ENCODE results near the gene DSCAM.
"Not testable (repeated sequence)": the region's sequence is repeated elsewhere in the genome, so short reads cannot be mapped to it uniquely, and the experiment has no call there.

Gene DSCAM

GRCh38 chr21:40278345-40278744 is 568.6 kb downstream of the DSCAM start:
- no peak for DNase-seq

DNA sequence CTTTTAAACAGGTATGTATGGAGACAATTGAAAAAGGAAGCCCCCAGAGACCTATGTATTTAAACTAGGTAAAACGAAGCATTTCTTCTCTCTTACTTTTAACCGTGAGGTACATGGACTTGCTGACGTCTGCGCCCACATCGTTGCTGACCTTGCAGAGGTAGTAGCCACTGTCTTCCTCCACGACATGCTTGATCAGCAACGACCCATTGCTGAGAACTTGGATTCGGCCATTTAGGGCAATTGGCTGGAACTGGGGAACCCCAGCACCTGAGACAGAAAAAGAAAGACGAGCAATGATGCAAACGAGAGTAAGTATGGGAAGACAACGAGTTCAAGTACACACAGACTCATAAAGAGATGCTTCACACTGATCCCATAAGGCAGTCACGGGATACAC is 571.0 kb downstream of the DSCAM start:
- no peak for DNase-seq

- no peak for DNase-seq
Observed at GRCh38 chr21:40272037-40272436, 574.9 kb downstream of the DSCAM start.

DNA sequence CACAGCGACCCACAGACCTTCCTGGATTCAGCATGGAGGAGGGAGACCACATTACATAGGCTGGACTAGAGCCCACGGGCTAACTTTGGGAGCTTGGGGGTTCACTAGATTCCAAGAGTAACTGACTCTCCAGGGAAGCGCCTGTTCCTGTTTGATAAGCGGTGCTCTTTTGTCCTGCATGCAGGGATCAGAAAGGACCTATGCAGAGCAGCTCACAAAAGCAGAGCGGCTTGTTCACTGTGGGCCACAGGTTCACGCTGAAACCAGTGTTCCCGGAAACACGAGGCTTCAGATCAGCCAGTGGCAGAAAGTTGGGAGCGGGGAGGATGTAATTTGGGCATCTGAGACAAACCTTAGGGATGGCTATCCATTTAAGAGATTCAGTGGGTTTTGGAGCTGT is 575.8 kb downstream of the DSCAM start:
- no peak for DNase-seq

- no peak for DNase-seq
Observed at GRCh38 chr21:40270047-40270446, 576.9 kb downstream of the DSCAM start.

GRCh38 chr21:40269239-40269638 is 577.7 kb downstream of the DSCAM start:
- no peak for DNase-seq

DNA sequence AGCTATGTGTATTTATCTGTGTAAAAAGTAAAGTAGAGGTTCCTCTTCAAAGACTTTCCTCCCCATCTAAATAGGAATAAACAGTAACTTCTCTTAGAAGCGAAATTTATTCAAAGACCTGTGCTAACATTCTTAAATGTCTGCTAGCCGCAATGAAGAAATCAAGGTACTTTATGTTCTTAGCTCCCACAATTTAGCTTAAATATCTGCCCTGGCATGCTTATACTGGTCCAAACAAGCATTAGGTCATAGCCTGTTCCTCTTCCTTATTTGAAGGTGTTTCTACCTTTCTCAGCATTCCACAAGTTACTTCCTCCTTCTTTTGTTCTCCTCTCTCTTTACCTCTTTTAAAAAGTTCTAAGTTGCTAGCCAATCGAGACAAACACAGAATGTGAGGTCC is 588.5 kb downstream of the DSCAM start:
- DNase-seq = not testable (repeated sequence)

- no peak for DNase-seq
Observed at GRCh38 chr21:40257342-40257741, 589.6 kb downstream of the DSCAM start.

- DNase-seq = no peak
Observed at GRCh38 chr21:40255518-40256444, 591.2 kb downstream of the DSCAM start.

- no peak for DNase-seq
Observed at GRCh38 chr21:40254540-40255465, 592.2 kb downstream of the DSCAM start.

- no peak for DNase-seq
Observed at GRCh38 chr21:40253112-40253511, 593.8 kb downstream of the DSCAM start.

- no peak for DNase-seq
Observed at GRCh38 chr21:40250514-40251294, 596.3 kb downstream of the DSCAM start.

DNA sequence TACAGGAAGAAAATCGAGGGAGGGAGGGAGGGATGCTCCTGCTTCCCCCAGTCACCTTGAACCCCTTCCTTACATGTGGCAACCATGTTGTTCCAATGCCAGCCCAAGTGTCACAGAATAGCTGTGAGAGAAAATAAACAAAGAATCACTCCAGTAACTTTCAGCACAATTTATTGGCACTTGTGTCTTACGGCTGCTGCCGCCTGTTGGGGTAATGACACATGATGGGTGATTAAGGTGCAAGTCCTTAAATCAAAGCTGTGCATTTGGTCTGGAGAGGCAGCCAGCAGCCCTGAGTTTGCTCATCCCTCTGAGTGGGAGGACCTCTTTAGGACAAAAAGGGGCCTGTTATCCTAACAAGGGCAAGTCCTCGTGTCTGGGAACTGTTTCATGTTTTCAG is 602.0 kb downstream of the DSCAM start:
- no peak for DNase-seq

DNA sequence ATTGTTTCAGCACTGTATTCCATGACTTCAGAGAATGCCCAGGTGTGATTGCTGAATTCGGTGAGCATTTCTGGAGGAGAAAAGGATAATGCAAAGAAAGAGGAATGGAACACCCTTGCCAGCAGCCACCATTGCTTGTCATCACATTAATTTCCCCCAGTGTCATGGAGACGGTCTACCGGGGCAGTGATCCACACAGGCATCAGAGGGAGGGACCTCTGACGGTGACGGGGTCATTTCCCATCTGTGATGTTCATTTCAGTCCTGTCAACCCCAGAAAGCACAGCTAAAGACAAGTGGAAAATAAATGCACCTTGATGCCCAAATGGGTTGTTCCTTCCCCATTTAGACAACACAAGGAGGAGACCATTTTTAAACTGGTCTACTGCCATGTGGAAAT is 603.3 kb downstream of the DSCAM start:
- no peak for DNase-seq

- DNase-seq = no peak
Observed at GRCh38 chr21:40242586-40243265, 604.2 kb downstream of the DSCAM start.

- DNase-seq = no peak
Observed at GRCh38 chr21:40235528-40235927, 611.4 kb downstream of the DSCAM start.

- no peak for DNase-seq
Observed at GRCh38 chr21:40231979-40232378, 615.0 kb downstream of the DSCAM start.

DNA sequence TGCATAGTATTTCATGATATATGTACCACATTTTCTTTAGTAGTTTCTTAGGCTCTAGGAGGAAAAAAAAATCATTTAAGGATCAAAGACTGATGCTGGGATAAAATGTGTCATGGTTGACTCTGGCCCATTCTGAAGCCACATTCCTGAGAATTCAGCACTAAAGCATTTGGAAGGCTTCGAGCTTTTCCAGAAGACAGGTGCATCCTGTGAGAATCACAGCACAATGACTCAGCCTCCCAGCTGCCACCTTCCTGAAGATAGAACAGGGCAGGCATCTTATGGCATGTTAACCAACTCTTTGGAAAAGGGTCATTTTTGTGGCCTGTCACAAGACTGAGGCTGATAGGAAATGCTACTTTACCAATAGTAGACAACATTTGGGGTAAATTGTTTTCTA is 619.9 kb downstream of the DSCAM start:
- DNase-seq = no peak

GRCh38 chr21:40215941-40216340 is 631.0 kb downstream of the DSCAM start:
- DNase-seq = no peak

- no peak for DNase-seq
Observed at GRCh38 chr21:40210251-40210650, 636.7 kb downstream of the DSCAM start.

- DNase-seq = no peak
Observed at GRCh38 chr21:40208948-40209345, 638.0 kb downstream of the DSCAM start.

DNA sequence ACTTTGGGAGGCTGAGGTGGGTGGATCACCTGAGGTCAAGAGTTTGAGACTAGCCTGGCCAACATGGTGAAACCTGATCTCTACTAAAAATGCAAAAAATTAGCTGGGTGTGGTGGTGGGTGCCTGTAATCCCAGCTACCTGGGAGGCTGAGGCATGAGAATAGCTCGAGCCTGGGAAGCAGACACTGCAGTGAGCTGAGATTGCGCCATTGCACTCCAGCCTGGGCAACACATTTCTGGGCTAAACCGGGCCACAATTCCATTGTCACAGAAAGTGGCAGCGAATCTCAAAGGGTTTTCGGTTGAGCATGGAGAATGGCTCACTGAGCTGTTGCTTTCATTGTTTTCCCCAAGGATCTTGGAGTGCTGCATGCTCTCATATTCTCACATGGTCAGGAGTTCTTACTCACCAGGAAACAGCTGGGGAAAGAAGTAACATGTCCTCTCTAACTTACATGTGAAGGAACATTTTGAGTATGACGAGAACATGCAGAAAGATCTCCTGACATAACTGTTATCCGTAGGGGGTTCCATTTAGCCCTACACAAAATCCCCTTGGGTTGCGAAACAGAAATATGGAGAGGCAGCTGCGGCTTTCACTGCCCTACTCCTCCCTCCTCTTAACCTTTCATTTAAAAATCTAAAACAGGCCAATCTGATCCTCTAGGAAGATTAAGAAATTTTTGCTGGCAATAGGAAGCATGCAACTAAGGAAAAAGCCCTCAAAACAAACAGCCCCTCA is 638.6 kb downstream of the DSCAM start:
- DNase-seq = no peak
